Heart right ventricle (tissue), 16 donors: Measurements from ENCODE around the gene KLHL35. TPM values are rescaled to one million over a fixed set of nuclear protein-coding genes. Genes with fewer than 3 reads are reported as not detected.
A peak's percentile ranks its signal among the peaks of the same experiment; 100 is the strongest.

ENCODE experiments used
- ATAC-seq, 8 donors: fragments of 200-7000 bp; cut with Tn5 transposase; one replicate each; pipeline ENCODE4 v1.9.1; 2020; ENCODE audit warnings: mild to moderate bottlenecking in 8 of 8, moderate library complexity in 8 of 8, moderate number of reproducible peaks in 1 of 8
- DNase-seq, 2 donors: peaks; one replicate each; pipeline ENCODE4 v3.0.0-alpha.2; 2020
- H3K27ac ChIP-seq, 10 donors: fragments of 200-600 bp; sonication (generic) in 2 of 10; one replicate each; pipeline versions ENCODE4 v1.5.0 to v1.8.0; 2020 to 2022; ENCODE audit warnings: mild to moderate bottlenecking in 3 of 10
- H3K27me3 ChIP-seq, 7 donors: fragments of 200-600 bp; one replicate each; pipeline ENCODE4 v1.8.0; 2021 to 2022; ENCODE audit warnings: mild to moderate bottlenecking in 2 of 7
- H3K36me3 ChIP-seq, 9 donors: fragments of 200-600 bp; sonication (generic) in 1 of 9; one replicate each; pipeline versions ENCODE4 v1.5.0 to v1.8.0; 2020 to 2022; ENCODE audit warnings: mild to moderate bottlenecking in 2 of 9
- H3K4me1 ChIP-seq, 9 donors: fragments of 200-600 bp; sonication (generic) in 1 of 9; one replicate each; pipeline versions ENCODE4 v1.5.0 to v1.8.0; 2020 to 2022; ENCODE audit warnings: mild to moderate bottlenecking in 4 of 9
- H3K4me3 ChIP-seq, 10 donors: fragments of 200-600 bp; sonication (generic) in 2 of 10; one replicate each; pipeline versions ENCODE4 v1.5.0 to v1.8.0; 2020 to 2022; ENCODE audit warnings: mild to moderate bottlenecking in 7 of 10, moderate library complexity in 2 of 10
- H3K9me3 ChIP-seq, 11 donors: fragments of 200-600 bp in 10 of 11; sonication (generic) in 2 of 11; one replicate each; pipeline versions ENCODE4 v1.5.0 to v1.8.0; 2013 to 2022; ENCODE audit warnings: mild to moderate bottlenecking in 2 of 11, control low read depth in 1 of 11, moderate library complexity in 1 of 11
- WGBS, 2 donors: extraction: QIAGEN DNeasy Blood & Tissue Kit; methylation state at CpG; one replicate each; pipeline ENCODE4 v1.1.7; 2013; ENCODE audit warnings: inconsistent platforms in 1 of 2; 5-methylcytosine and 5-hydroxymethylcytosine counted together
- intact Hi-C, 10 donors: fragments of 100-400 bp; cut with DNase I; formaldehyde crosslinking; loops; one replicate each; pipeline versions ENCODE4 v1.11.1 to v1.14.2; 2022
- polyA plus RNA-seq, 2 donors: library from polyadenylated mRNA; stranded (reverse); fragments of 200-250 nt; gene quantifications; one replicate each; pipeline ENCODE4 v1.2.3, GENCODE V29; 2013
- total RNA-seq, 10 donors: library from RNA; stranded (reverse); fragmentation: NEBNext Ultra II Directional in 3 of 10; extraction: Animal tissue kit (Norgen Biotek cat#: 25700) in 3 of 10; gene quantifications; one replicate each; pipeline versions ENCODE4 v1.2.1 to v1.2.4, GENCODE V29; 2021 to 2023
- TF ChIP-seq, protein P1 (sequence below), 9 donors: fragments of 200-600 bp; sonication (generic) in 2 of 9; IDR thresholded peaks; one replicate each; pipeline versions ENCODE4 v1.5.0 to v1.8.0; 2021 to 2022; ENCODE audit warnings: antibody characterized with exemption in 9 of 9, mild to moderate bottlenecking in 5 of 9, moderate library complexity in 1 of 9
- donor health status: Arrhythmogenic right ventricular cardiomyopathy.
- donor health status: ischemic (EF 13 %, LVEDD 7.1; RV severe dilation, severe dysfunction).
- donor health status: healthy with polysubstance abuse.
- donor health status: DM: no; HTN: yes; CAD: no.
- donor health status: DM: no; HTN: no; CAD: no.
- donor health status: ischemic (EF 25% LVEDD 6.9; RV normal size, moderate dysfunction).
- donor health status: ischemic (EF 25% LVEDD 5.7; RV mildly dilated, moderate dysfunction).
- donor health status: healthy.
- donor health status: DM: yes; HTN: yes; CAD: no.
- donor health status: Ischemic cardiomyopathy.
- donor health status: ischemic (EF 35%, LVEDD 5.7; RV mildly dilated, moderate dysfunction).
- donor health status: nonischemic (EF 11% LVEDD 7.7; RV severe dilation, severe dysfunction).
- donor health status: DM: yes; HTN: yes; CAD: no.
- donor health status: PGD.
- donor health status: ischemic (EF 29% LVEDD 5.4; RV normal size, mild dysfunction).
- donor health status: nonischemic (EF 23%, LVEDD 6.1; RV moderate dilation, normal function).

Gene KLHL35
- total and polyA plus RNA-seq, 12 donors, result 0.20 to 0.81 (median 0.37) TPM; not detected in 2

- Histone ChIP-seq H3K27ac (no peak overlapping the region), H3K36me3 (no peaks in the 10 kb centered on the region), H3K4me3 (no peak overlapping the region), H3K4me1 (peaks cover 0 to under 1% (median 0%) of the 10 kb centered on the region in 9 donors), H3K27me3 (peaks cover 0 to 6% (median 0%) of the 10 kb centered on the region in 7 donors), H3K9me3 (no peaks in the 10 kb centered on the region)
- no peak for DNase-seq
- ATAC-seq, result no peak
- TF ChIP-seq, protein P1, sequence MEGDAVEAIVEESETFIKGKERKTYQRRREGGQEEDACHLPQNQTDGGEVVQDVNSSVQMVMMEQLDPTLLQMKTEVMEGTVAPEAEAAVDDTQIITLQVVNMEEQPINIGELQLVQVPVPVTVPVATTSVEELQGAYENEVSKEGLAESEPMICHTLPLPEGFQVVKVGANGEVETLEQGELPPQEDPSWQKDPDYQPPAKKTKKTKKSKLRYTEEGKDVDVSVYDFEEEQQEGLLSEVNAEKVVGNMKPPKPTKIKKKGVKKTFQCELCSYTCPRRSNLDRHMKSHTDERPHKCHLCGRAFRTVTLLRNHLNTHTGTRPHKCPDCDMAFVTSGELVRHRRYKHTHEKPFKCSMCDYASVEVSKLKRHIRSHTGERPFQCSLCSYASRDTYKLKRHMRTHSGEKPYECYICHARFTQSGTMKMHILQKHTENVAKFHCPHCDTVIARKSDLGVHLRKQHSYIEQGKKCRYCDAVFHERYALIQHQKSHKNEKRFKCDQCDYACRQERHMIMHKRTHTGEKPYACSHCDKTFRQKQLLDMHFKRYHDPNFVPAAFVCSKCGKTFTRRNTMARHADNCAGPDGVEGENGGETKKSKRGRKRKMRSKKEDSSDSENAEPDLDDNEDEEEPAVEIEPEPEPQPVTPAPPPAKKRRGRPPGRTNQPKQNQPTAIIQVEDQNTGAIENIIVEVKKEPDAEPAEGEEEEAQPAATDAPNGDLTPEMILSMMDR (IDR thresholded peaks at IDR 0.05), result no peak
- intact Hi-C loops, result loop anchor here in 4 of 10 donors (2.0 to 10.0 kb wide), 2 partner anchors 53 to 83 kb away; partner anchors contain the start of gene RPS3 (in 2 of the 4)
- 81 to 82% methylated on average over 5 of the region's 5 CpGs for WGBS, 2 donors
These were observed 14.4 kb upstream of the KLHL35 start for GRCh38 chr11:75447415-75447814.

- H3K4me1 ChIP-seq, result peaks cover 0 to 7% (median 0%) of the 10 kb centered on the region in 9 donors
- H3K9me3 ChIP-seq, result no peaks in the 10 kb centered on the region
- no peaks in the 10 kb centered on the region for H3K36me3 ChIP-seq
- no peaks in the 10 kb centered on the region for H3K27me3 ChIP-seq
- TF ChIP-seq, protein P1 (IDR thresholded peaks at IDR 0.05), result peak; percentile 91 to 98 (median 94)
- no peak overlapping the region for H3K4me3 ChIP-seq
- 10 to 18% methylated on average over 6 of the region's 6 CpGs for WGBS, 2 donors
- ATAC-seq (peak; percentile 57 to 85 (median 66)), DNase-seq (peak; percentile 66 to 75)
- intact Hi-C loops, result loop anchor here in 7 of 10 donors (1.0 to 10.0 kb wide), 3 partner anchors 51 to 87 kb away; partner anchors contain the start of gene RPS3 (in 2 of the 7)
- no peak overlapping the region for H3K27ac ChIP-seq
These were observed 12.4 kb upstream of the KLHL35 start for GRCh38 chr11:75445315-75445953.

DNA sequence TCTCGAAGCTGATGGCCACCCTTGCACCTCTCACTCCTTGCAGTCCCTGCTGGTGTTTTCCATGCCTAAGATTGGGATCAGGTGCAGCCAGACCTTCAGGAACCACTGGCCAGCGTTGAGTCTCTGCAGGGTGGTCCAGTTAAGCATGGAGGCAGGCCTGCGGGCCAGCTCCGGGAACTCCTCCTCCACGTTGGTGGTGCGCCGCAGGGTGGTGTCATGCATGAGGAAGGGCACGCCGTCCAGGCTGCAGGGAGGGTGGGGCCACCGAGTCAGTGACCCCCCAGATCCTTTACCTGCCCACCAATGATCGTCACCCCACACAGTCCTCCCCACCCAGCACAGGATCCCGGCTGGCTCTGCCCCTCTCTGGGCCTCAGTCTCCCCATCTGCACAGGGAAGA lies 10.0 kb upstream of the KLHL35 start:
- H3K9me3 ChIP-seq, result no peaks in the 10 kb centered on the region
- intact Hi-C loops, result loop anchor here in 2 of 10 donors (10.0 kb wide), 1 partner anchor 48 kb away; the partner anchor contains the start of gene RPS3 (in 2 of the 2)
- peaks cover 0 to 7% (median 0%) of the 10 kb centered on the region in 9 donors for H3K4me1 ChIP-seq
- no peaks in the 10 kb centered on the region for H3K27me3 ChIP-seq
- no peaks in the 10 kb centered on the region for H3K36me3 ChIP-seq
- no peak for DNase-seq
- 86 to 92% methylated on average over 12 of the region's 12 CpGs for WGBS, 2 donors
- TF ChIP-seq, protein P1 (IDR thresholded peaks at IDR 0.05), result no peak
- no peak overlapping the region for H3K27ac ChIP-seq
- no peak overlapping the region for H3K4me3 ChIP-seq
- no peak for ATAC-seq

DNA sequence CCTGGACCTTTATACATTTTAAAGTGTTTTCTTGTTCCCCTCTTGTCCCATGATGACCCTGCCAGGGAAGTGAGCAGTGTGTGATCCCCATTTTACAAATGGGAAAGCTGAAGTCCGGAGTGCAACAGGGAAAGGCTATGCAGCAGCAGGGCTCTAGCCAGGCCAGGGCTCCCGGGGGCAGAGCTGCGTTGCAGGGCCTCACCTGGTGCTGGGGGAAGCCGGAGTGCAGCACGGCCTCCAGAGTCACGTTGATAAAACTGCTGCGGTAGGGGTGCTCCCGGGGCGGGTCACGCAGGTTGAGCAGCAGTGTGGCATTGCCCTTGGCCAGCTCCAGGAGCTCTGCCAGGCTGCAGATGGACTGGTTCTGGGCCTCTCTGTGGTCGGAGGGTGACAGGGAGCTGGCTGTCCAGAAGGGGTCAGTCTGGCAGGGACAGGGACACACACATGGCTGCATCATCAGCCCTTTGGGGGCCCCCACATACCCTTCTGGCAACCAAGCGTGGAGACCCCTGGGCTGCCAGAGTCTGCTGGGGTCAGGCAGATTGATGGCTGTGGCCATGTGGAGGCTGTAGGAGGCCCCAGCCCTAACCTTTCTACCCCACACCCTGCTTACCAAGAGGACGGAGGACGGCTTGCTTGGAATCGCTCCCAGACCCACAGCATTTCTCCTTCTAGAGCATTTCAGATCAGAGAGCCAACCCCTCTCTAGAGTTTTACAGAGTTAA lies 9.3 kb upstream of the KLHL35 start:
- no peak overlapping the region for H3K4me3 ChIP-seq
- H3K27me3 ChIP-seq, result no peaks in the 10 kb centered on the region
- intact Hi-C loops, result loop anchor here in 2 of 10 donors (10.0 kb wide), 1 partner anchor 48 kb away; the partner anchor contains the start of gene RPS3 (in 2 of the 2)
- H3K4me1 ChIP-seq, result peaks cover 0 to 7% (median 0%) of the 10 kb centered on the region in 9 donors
- H3K36me3 ChIP-seq, result no peaks in the 10 kb centered on the region
- DNase-seq (no peak), ATAC-seq (peak in 1 of 8 donors; percentile 8)
- TF ChIP-seq, protein P1 (IDR thresholded peaks at IDR 0.05), result no peak
- H3K27ac ChIP-seq, result no peak overlapping the region
- H3K9me3 ChIP-seq, result no peaks in the 10 kb centered on the region
- 87% methylated on average over 15 of the region's 15 CpGs for WGBS, 2 donors
